DND-41 (cell line): ENCODE results near the gene ADAMTSL2.
A peak's percentile ranks its signal among the peaks of the same experiment; 100 is the strongest.

Experiments
- ATAC-seq: fragments of 200-7000 bp; cut with Tn5 transposase; 3 replicates; pipeline ENCODE4 v1.9.1; 2021; ENCODE audit warnings: low read depth; ENCODE audit not compliant: insufficient read depth
- DNase-seq: peaks from one replicate; pipeline ENCODE4 v3.0.0-alpha.2; 2020
- H2AFZ ChIP-seq: 2 replicates; pipeline ENCODE4 v1.6.0; 2012; ENCODE audit warnings: low read depth, low read length
- H3K27ac ChIP-seq: 2 replicates; pipeline ENCODE4 v1.5.1; 2012; ENCODE audit warnings: low read length, inconsistent platforms
- H3K27me3 ChIP-seq: fragments of 200-600 bp; sonication (generic); 2 replicates; pipeline ENCODE4 v1.6.0; 2012; ENCODE audit warnings: low read length, mild to moderate bottlenecking, inconsistent platforms; ENCODE audit not compliant: insufficient read depth, poor library complexity
- H3K36me3 ChIP-seq: 2 replicates; pipeline ENCODE4 v1.5.1; 2012; ENCODE audit warnings: low read length, inconsistent platforms; ENCODE audit not compliant: insufficient read depth
- H3K4me1 ChIP-seq: 2 replicates; pipeline ENCODE4 v1.5.1; 2012; ENCODE audit warnings: mild to moderate bottlenecking, low read length; ENCODE audit not compliant: insufficient read depth
- H3K4me2 ChIP-seq: 2 replicates; pipeline ENCODE4 v1.6.0; 2012; ENCODE audit warnings: mild to moderate bottlenecking, moderate library complexity, low read length, inconsistent platforms; ENCODE audit not compliant: insufficient read depth
- H3K4me3 ChIP-seq, 2 experiments: fragments of 200-600 bp in 1 of 2; shearing (Covaris generic) in 1 of 2; 2 replicates each; pipeline ENCODE4 v1.5.1; 2012 to 2016; ENCODE audit warnings: inconsistent platforms in 2 of 2, low read length in 2 of 2, mild to moderate bottlenecking in 2 of 2, low read depth in 1 of 2, moderate library complexity in 1 of 2
- H3K79me2 ChIP-seq: 2 replicates; pipeline ENCODE4 v1.6.0; 2012; ENCODE audit warnings: low read length, inconsistent platforms; ENCODE audit not compliant: insufficient read depth
- H3K9ac ChIP-seq: 2 replicates; pipeline ENCODE4 v1.6.0; 2012; ENCODE audit warnings: low read depth, mild to moderate bottlenecking, inconsistent platforms, low read length, moderate library complexity
- H3K9me3 ChIP-seq: 2 replicates; pipeline ENCODE4 v1.5.1; 2012; ENCODE audit warnings: low read length, moderate library complexity, mild to moderate bottlenecking, inconsistent platforms; ENCODE audit not compliant: insufficient read depth, severe bottlenecking
- H4K20me1 ChIP-seq: 2 replicates; pipeline ENCODE4 v1.6.0; 2012; ENCODE audit warnings: low read length; ENCODE audit not compliant: insufficient read depth
- CTCF ChIP-seq: IDR thresholded peaks from 2 replicates; pipeline ENCODE4 v1.5.1; 2012; ENCODE audit warnings: borderline replicate concordance, low read length, moderate library complexity, mild to moderate bottlenecking; ENCODE audit not compliant: poor library complexity, severe bottlenecking; ENCODE audit errors: extremely low read depth
- EZH2 ChIP-seq: IDR thresholded peaks from 3 replicates; pipeline ENCODE4 v1.6.1; 2012; ENCODE audit warnings: borderline replicate concordance, low read depth, mild to moderate bottlenecking, moderate library complexity, low read length, inconsistent platforms; ENCODE audit not compliant: severe bottlenecking

The ADAMTSL2 gene

GRCh38 chr9:133603135-133603927 lies 68.8 kb downstream of the ADAMTSL2 start:
- Histone ChIP-seq H3K4me3 (no peak overlapping the region), H3K27me3 (no peaks in the 10 kb centered on the region), H3K4me1 (no peaks in the 10 kb centered on the region), H3K9me3 (peaks cover under 1% of the 10 kb centered on the region), H3K27ac (no peak overlapping the region), H3K9ac (no peak overlapping the region), H3K4me2 (no peak overlapping the region), H3K79me2 (no peaks in the 10 kb centered on the region), H4K20me1 (no peaks in the 10 kb centered on the region), H3K36me3 (no peaks in the 10 kb centered on the region), H2AFZ (no peak overlapping the region)
- no peak for DNase-seq
- TF ChIP-seq CTCF (no peak), EZH2 (no peak)
- no peak for ATAC-seq

GRCh38 chr9:133604214-133604613 lies 69.7 kb downstream of the ADAMTSL2 start:
- TF ChIP-seq CTCF (peak; percentile 56), EZH2 (no peak)
- no peaks in the 10 kb centered on the region for H3K27me3 ChIP-seq
- no peak overlapping the region for H3K9ac ChIP-seq
- no peak overlapping the region for H3K27ac ChIP-seq
- ATAC-seq: peak; percentile 58; the same call in 1 of the 3 replicates
- H3K4me1 ChIP-seq: no peaks in the 10 kb centered on the region
- H3K9me3 ChIP-seq: no peaks in the 10 kb centered on the region
- no peaks in the 10 kb centered on the region for H4K20me1 ChIP-seq
- peak; percentile 40 for DNase-seq
- no peak overlapping the region for H3K4me3 ChIP-seq
- H2AFZ ChIP-seq: no peak overlapping the region
- no peaks in the 10 kb centered on the region for H3K36me3 ChIP-seq
- no peak overlapping the region for H3K4me2 ChIP-seq
- H3K79me2 ChIP-seq: no peaks in the 10 kb centered on the region

- no peak for TF ChIP-seq EZH2
- Histone ChIP-seq H3K27me3 (no peaks in the 10 kb centered on the region), H3K27ac (no peak overlapping the region), H3K36me3 (no peaks in the 10 kb centered on the region), H3K9me3 (no peaks in the 10 kb centered on the region), H3K4me3 (no peak overlapping the region), H3K79me2 (no peaks in the 10 kb centered on the region), H3K4me1 (no peaks in the 10 kb centered on the region), H4K20me1 (no peaks in the 10 kb centered on the region), H3K4me2 (no peak overlapping the region), H3K9ac (no peak overlapping the region), H2AFZ (no peak overlapping the region)
- ATAC-seq (no peak), DNase-seq (no peak)
These were observed 70.4 kb downstream of the ADAMTSL2 start for GRCh38 chr9:133604856-133605255.

GRCh38 chr9:133605446-133605845 lies 70.9 kb downstream of the ADAMTSL2 start:
- no peaks in the 10 kb centered on the region for H3K27me3 ChIP-seq
- no peak overlapping the region for H3K4me3 ChIP-seq
- no peaks in the 10 kb centered on the region for H3K4me1 ChIP-seq
- no peaks in the 10 kb centered on the region for H3K9me3 ChIP-seq
- H3K36me3 ChIP-seq: no peaks in the 10 kb centered on the region
- no peaks in the 10 kb centered on the region for H3K79me2 ChIP-seq
- ATAC-seq (no peak), DNase-seq (no peak)
- H2AFZ ChIP-seq: no peak overlapping the region
- H3K27ac ChIP-seq: no peak overlapping the region
- no peak for TF ChIP-seq CTCF
- TF ChIP-seq EZH2: no peak
- no peaks in the 10 kb centered on the region for H4K20me1 ChIP-seq
- H3K4me2 ChIP-seq: no peak overlapping the region
- H3K9ac ChIP-seq: no peak overlapping the region
